Measurements from ENCODE around the gene LKAAEAR1. TPM values are rescaled to one million over a fixed set of nuclear protein-coding genes. Genes with fewer than 3 reads are reported as not detected.

Gene LKAAEAR1
- total RNA-seq, 2 donors from 2014 or later: 10.2 TPM; not detected in 1

- TF ChIP-seq POLR2AphosphoS5 (IDR thresholded peaks at IDR 0.05) (no peak), POLR2A (IDR thresholded peaks at IDR 0.05) (no peak)
- TF ChIP-seq, protein P1, sequence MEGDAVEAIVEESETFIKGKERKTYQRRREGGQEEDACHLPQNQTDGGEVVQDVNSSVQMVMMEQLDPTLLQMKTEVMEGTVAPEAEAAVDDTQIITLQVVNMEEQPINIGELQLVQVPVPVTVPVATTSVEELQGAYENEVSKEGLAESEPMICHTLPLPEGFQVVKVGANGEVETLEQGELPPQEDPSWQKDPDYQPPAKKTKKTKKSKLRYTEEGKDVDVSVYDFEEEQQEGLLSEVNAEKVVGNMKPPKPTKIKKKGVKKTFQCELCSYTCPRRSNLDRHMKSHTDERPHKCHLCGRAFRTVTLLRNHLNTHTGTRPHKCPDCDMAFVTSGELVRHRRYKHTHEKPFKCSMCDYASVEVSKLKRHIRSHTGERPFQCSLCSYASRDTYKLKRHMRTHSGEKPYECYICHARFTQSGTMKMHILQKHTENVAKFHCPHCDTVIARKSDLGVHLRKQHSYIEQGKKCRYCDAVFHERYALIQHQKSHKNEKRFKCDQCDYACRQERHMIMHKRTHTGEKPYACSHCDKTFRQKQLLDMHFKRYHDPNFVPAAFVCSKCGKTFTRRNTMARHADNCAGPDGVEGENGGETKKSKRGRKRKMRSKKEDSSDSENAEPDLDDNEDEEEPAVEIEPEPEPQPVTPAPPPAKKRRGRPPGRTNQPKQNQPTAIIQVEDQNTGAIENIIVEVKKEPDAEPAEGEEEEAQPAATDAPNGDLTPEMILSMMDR (IDR thresholded peaks at IDR 0.05): no peak
- H3K4me3 ChIP-seq: peak overlapping the region in 1 of 2 donors; percentile 18
- no peak overlapping the region for H3K27ac ChIP-seq
- H3K27me3 ChIP-seq (replicated peaks; ENCODE audit: insufficient read depth): peaks cover 13% of the 10 kb centered on the region
- intact Hi-C loops (cut with DNase I): no loop called here
- H3K9me3 ChIP-seq: no peaks in the 10 kb centered on the region
- DNase-seq (ENCODE audit: low spot score): no peak
- H3K36me3 ChIP-seq: no peaks in the 10 kb centered on the region
- 18% methylated on average over 16 of the region's 16 CpGs for WGBS
- peaks cover 3% of the 10 kb centered on the region for H3K4me1 ChIP-seq (replicated peaks)
These were observed 34.3 kb downstream of the LKAAEAR1 start for GRCh38 chr20:64049878-64050260.

DNA sequence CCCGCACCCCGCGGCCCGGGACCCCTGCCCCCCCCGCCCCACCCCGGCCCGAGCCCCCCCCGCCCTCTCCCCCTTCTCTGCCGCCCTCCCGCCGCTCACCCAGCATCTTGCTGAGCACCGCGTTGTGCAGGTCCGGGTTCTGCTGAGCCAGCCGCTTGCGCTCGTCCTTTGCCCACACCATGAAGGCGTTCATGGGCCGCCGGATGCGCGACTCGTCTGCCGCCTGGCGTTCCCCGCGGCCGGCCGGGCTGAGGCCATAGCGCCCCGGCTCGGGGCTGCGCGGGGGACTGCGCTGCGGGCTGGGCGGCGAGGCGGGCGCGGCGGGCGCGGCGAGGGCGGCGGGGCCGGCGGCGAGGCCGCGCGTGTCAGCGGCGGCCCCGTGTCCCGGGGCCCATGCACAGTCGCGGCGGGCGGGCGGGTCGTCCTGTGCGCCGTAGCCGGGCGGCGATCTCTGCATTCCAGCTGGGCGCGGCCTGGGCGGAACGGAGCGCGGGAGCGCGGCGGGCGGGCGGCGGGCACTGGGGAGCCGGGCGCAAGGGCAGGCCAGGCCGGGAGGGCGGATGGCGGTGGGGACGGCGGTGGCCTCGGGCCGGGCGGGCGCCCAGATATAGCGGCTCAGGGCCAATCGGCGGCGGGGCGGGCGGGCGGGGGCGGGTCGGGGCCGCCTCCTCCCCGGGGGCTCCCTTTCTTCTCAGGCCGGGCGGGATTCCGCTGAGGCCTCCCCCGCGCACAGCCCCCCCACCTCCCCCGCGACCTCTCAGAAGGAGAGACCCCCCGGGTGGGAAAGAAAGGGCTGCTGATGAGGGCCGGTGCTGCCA lies 34.9 kb downstream of the LKAAEAR1 start, which contains the start of gene SOX18:
SOX18 (minus strand) TSS at position 580 of the 818 bp plus-strand sequence; CDS start at position 457, 123 bp downstream.
- intact Hi-C loops (cut with DNase I): no loop called here
- H3K27ac ChIP-seq: no peak within 1 kb of the TSS
- no peak for DNase-seq (ENCODE audit: low spot score)
- H3K4me3 ChIP-seq: peak within 1 kb of the TSS; percentile 4 to 18
- peaks cover 13% of the 10 kb centered on the region for H3K27me3 ChIP-seq (replicated peaks; ENCODE audit: insufficient read depth)
- H3K4me1 ChIP-seq (replicated peaks): peaks cover 3% of the 10 kb centered on the region
- TF ChIP-seq POLR2AphosphoS5 (IDR thresholded peaks at IDR 0.05): no peak
- TF ChIP-seq, protein P1 (IDR thresholded peaks at IDR 0.05): no peak
- no peak for TF ChIP-seq POLR2A (IDR thresholded peaks at IDR 0.05)
- no peaks in the 10 kb centered on the region for H3K36me3 ChIP-seq
- no peaks in the 10 kb centered on the region for H3K9me3 ChIP-seq
- WGBS: under 1% methylated on average over 75 of the region's 111 CpGs

- no peak for TF ChIP-seq POLR2A (IDR thresholded peaks at IDR 0.05)
- TF ChIP-seq, protein P1 (IDR thresholded peaks at IDR 0.05): no peak
- peaks cover 3% of the 10 kb centered on the region for H3K4me1 ChIP-seq (replicated peaks)
- no peaks in the 10 kb centered on the region for H3K36me3 ChIP-seq
- no peak overlapping the region for H3K27ac ChIP-seq
- 5% methylated on average over 31 of the region's 101 CpGs for WGBS
- DNase-seq (ENCODE audit: low spot score): no peak
- no peaks in the 10 kb centered on the region for H3K9me3 ChIP-seq
- intact Hi-C loops (cut with DNase I): no loop called here
- peaks cover 13% of the 10 kb centered on the region for H3K27me3 ChIP-seq (replicated peaks; ENCODE audit: insufficient read depth)
- H3K4me3 ChIP-seq: peak overlapping the region in 1 of 2 donors; percentile 5
These were observed 35.7 kb downstream of the LKAAEAR1 start for GRCh38 chr20:64048402-64049044.

GRCh38 chr20:64047968-64048401 lies 36.2 kb downstream of the LKAAEAR1 start:
- H3K27me3 ChIP-seq (replicated peaks; ENCODE audit: insufficient read depth): peaks cover 10% of the 10 kb centered on the region
- peaks cover 3% of the 10 kb centered on the region for H3K4me1 ChIP-seq (replicated peaks)
- TF ChIP-seq POLR2A (IDR thresholded peaks at IDR 0.05) (no peak), POLR2AphosphoS5 (IDR thresholded peaks at IDR 0.05) (no peak)
- TF ChIP-seq, protein P1 (IDR thresholded peaks at IDR 0.05): no peak
- no peaks in the 10 kb centered on the region for H3K36me3 ChIP-seq
- H3K27ac ChIP-seq: no peak overlapping the region
- 3% methylated on average over 42 of the region's 49 CpGs for WGBS
- intact Hi-C loops (cut with DNase I): no loop called here
- DNase-seq (ENCODE audit: low spot score): no peak
- H3K4me3 ChIP-seq: peak overlapping the region in 1 of 2 donors; percentile 5
- H3K9me3 ChIP-seq: no peaks in the 10 kb centered on the region
